Measurements from ENCODE around the gene SERAC1. TPM values are rescaled to one million over a fixed set of nuclear protein-coding genes. Genes with fewer than 3 reads are reported as not detected.
A peak's percentile ranks its signal among the peaks of the same experiment; 100 is the strongest.

SERAC1 gene
- total RNA-seq, 1 donor from 2014 or later: 4.8 TPM

DNA sequence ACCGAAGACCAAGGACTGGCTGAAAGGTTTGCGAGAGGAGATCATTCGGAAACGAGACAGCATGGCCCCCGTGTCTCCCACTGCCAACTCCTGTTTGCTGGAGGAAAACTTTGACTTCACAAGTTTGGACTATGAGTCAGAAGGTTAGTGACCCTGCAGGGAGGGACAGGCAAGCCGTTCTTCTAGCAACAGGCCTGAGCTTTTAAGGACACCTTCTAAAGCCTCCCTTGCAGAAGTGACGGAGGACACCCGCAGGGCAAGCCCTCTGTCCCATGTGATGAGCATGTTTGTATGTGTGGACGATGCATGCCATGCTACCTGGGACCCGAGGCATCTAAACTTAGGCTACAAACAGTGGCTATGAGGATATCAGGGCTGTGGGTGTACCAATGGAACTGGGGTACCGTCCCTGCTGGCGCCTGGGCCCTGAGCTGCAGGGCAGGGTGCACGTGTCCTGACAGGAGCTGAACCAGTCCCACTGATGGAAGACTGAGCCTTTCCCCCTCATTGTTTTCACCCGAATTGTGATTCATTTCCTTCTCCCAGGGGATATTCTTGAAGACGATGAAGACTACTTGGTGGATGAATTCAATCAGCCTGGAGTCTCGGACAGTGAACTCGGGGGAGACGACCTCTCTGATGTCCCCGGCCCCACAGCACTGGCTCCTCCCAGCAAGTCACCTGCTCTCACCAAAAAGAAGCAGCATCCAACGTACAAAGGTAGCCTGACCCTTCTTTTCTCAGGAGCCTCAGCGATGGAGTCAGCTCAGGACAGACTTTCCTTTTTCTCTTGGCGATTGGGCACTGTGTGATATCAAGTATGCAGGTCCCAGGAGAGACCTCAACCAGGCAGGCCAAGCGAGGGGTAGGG is 84.4 kb downstream of the SERAC1 start:
- DNase-seq (ENCODE audit: extremely low read depth, low read depth, low spot score): no peak

DNA sequence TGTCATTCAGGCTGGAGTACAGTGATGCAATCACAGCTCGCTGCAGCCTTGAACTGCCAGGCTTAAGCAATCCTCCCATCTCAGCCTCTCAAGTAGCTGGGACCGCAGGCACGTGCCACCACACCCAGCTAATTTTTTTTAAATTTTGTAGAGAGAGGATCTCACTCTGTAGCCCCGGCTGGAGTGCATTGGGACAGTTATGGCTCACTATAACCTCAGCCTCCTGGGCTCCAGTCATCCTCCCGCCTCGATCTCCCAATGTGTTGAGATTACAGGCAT is 86.5 kb downstream of the SERAC1 start:
- no peak for DNase-seq (ENCODE audit: extremely low read depth, low read depth, low spot score)

DNA sequence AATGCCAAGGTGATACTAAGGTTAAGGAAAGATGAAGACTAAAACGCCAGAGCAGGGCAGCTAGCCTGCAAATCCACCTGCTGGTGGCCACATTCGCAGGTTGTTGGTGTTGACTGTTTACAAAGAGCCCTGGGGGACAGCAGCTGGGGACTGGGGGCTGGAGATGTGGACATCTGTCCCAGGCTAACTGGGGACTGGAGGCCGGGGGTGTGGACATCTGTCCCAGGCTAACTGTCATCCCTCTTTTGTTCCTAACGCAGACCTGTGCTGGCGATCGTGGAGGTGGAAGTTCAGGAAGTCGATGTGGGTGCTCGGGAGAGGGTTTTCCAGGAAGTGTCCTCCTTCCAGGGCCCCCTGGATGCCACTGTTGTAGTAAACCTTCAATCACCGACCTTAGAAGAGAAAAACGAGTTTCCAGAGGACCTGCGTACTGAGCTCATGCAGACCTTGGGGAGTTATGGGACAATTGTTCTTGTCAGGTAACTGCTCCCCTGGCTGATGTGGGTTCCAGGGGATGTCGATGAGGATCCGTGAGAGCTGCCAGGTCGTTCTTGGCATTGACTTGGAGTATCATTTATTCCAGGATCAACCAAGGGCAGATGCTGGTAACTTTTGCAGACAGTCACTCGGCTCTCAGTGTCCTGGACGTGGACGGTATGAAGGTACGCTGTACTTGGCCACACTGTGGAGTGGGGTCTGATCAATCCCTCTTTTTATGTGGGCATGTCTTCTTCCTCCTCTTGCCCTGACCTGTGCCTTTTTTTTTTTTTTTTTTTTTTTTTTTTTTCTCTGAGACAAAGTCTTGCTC is 87.0 kb downstream of the SERAC1 start:
- no peak for DNase-seq (ENCODE audit: extremely low read depth, low read depth, low spot score)

DNA sequence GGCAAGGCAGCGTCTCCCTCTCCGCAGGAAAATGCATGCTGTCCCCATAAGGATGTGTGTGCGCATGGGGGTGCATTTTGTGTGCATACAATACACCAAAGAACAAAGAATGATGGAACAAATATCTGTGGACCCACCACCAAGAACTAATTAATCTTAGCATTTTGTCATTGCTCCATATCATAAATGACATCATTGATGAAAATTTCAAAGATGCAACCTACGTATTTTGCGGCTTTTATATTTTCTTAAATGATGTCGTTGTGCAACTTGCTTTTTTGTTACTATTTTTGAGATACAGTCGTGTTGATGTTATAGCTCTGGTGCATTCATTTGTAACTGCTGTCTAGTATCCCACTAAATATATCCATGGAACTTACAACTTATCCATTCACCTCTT is 89.7 kb downstream of the SERAC1 start:
- DNase-seq (ENCODE audit: extremely low read depth, low read depth, low spot score): no peak

DNA sequence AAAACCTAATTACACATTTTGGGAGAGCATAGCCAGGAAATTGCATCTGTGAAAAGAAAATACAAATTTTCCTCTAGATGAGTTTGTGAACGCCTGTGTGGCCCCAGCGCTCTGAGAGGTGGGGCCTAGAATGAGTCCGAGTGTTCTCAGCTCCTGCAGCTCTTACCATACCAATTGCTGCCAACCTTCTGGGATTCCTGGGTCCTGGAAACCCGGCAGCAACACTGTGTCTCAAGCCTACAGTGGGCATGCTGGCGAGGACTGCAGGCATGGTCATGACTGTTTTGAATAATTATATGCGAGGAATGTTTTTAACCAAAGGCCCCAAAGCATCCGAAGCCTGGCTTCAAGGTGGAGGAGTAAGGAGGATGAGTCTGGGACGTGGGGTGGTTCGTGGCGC is 90.4 kb downstream of the SERAC1 start:
- DNase-seq (ENCODE audit: extremely low read depth, low read depth, low spot score): no peak

DNA sequence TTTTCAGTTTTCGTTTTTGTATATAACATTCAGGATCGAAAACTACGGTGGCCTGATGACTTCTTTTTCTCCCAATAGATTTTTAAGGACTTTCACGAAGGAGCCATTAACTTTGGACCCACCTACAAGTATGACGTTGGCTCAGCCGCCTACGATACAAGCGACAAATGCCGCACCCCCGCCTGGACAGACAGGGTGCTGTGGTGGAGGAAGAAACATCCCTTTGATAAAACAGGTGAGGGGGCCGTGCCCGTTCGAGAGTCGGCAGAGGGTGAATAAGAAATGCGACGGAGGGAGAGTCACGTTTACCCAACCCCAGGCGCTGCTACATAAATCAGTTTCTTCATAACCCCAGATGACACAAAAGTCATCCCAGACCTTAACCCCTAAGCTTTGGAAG is 91.5 kb downstream of the SERAC1 start:
- no peak for DNase-seq (ENCODE audit: extremely low read depth, low read depth, low spot score)

DNA sequence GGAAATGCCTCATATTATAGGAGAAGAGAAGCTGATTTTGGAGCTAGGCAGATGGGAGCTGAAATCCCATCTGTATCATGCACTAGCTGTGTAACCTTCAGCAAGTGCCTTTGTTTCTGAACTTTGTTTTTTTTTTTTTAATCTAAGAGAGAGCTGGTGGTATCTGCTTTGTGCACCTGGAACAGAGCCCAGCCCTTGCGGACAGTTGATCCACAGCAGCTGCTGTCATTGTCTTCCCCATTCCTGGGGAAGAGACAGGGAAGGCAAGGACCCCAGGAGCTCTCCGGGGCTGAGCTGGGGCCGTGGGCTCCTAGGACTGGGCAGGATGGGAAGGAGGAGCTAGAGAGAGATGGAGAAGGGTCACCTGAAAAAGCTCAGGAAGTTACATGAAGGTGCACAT is 94.3 kb downstream of the SERAC1 start:
- no peak for DNase-seq (ENCODE audit: extremely low read depth, low read depth, low spot score)

DNA sequence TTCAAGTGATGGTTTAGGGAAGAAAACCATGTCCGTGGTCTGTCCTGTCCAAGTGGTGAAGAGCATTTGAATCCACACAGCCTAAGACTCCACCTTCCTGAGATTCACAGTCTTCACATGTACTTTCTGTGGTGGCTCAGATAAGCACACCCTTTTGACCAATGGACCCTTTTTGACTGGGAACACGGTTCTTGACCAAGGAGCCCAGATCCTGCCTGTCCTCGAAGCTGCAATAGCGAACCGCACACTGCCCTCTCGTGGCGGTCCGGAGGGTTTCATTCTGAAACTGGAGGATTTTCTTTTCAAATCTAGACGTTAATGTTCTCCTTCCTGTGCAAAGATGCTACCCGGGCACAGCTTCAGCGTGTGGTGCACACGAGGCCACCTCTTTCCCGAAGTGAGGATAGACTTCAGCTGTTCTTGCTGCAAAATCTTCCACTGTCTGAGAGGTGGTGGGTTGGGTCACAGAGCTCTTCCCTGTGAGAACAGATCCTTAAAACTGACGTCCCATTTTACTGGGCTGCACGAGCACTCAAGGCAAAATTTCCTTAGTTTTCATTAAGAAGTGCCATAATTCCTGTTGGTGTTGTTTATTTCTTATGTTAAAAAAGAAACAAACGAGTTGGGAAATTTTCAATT is 95.9 kb downstream of the SERAC1 start:
- DNase-seq (ENCODE audit: extremely low read depth, low read depth, low spot score): no peak

DNA sequence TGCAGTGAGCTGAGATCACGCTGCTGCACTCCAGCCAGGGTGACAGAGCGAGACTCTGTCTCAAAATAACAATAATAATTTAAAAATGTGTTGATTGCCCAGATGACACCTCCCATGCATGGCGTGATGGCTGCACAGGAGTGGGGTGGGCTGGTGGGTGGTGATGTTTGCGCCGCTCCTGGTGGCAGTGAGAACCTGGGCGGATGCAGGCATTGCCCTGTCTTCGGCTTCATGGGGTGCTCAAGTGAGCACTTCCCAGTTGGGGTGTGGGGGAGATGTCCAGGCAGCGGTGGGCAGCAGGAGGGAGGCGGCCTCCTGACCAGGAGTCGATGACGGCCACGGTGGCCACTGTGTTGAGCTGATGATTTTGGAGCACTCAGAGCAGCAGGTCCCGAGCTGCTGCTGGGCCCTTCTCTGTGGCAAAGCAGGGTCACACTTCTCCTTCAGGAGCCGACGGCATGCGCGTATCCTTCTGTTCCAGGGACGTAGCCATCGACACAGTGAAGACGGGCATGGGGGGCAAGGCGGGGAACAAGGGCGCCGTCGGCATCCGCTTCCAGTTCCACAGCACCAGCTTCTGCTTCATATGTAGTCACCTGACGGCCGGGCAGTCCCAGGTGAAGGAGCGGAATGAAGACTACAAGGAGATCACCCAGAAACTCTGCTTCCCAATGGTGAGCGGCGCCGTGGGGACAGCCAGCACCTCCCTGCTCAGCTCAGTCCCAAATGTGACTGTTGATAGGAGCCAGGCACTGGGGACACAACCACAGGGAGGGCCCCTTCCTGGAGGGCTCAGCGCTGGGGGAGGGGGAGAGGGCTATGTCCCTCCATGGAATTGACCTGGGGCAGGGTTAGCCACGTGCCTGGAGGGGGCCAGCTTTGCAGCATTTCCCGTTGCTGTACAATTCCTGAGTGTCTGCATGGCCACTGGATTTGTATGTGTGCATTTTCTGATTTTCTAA is 96.7 kb downstream of the SERAC1 start:
- DNase-seq (ENCODE audit: extremely low read depth, low read depth, low spot score): no peak

DNA sequence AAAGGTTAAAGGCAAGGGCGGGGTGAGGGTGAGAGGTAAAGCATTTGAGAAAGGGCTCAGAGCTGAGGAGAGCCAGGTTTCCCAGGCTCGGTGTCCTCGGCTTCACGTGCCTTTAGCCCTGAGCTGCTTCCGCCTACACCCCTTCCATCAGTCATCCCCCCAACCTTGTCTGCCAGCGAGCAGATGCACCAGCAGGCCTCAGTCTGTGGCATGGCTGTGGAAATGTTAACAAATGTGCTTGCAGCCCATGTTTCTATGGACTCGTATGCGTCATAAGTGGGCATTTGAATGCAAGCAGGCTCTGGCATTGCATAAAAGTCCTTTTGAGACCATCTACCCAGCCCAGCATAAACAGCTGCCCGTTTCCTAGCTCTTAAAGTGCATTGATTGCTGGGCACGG is 97.5 kb downstream of the SERAC1 start:
- DNase-seq (ENCODE audit: extremely low read depth, low read depth, low spot score): no peak

DNA sequence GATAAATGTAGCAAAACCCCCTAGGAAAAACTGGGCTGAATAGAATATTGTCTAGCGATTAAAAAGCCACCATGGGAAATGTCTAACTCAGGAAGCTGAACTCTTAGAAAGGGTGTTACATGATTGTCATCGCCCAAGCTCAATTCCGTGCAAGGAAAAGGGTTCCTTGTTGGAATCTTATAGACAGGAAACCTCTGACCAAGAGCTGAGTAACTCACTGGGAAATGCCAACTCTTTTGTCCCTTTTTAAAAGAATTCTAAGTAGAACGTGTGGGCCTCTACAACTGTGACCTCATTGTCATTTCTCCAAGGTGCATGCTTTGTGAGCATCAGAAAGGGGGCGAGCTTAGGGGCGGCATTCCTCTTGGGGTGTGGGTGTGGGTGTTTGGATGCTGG is 98.3 kb downstream of the SERAC1 start:
- DNase-seq (ENCODE audit: extremely low read depth, low read depth, low spot score): peak; percentile 90

DNA sequence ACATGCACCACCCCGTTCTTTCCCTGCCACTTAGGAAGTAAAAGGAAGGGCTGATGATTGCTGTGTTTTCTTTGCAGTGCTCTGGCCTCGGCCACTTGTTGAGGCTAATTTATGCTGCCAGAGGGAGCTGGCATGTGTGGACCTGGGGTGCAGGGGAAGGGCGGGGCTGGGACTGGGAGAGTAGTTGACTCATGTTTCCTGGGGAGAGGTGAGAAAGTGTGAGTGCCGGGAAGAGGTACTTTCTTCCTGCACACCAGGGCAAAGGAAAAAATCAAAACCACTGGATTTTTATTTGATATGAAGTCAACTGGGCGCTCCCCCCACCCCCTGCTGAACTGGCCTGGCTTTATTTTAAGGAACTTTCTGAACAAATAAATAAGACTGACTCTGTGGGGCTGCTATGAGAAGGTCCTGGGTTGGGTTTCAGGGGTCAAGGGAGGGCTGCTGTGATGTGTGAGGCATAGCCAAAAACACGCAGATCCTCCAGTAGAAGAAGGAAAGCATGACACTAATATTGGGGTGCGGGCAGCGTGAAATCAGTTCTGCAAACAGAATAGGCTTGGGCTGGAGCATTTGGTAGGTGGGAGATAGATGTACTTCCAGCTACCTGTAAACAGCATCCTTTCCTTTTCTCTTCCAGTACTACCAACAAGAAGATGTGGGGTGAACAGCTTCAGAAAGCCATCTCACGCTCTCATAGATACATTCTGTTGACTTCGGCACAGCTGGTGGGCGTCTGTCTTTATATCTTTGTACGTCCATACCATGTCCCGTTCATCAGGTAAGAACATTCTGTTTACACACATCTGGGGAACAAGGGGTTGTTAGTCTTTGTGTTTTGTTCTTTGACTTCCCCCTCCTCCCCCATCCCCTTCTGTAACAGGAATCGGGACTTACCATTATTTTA is 98.9 kb downstream of the SERAC1 start:
- DNase-seq (ENCODE audit: extremely low read depth, low read depth, low spot score): no peak

DNA sequence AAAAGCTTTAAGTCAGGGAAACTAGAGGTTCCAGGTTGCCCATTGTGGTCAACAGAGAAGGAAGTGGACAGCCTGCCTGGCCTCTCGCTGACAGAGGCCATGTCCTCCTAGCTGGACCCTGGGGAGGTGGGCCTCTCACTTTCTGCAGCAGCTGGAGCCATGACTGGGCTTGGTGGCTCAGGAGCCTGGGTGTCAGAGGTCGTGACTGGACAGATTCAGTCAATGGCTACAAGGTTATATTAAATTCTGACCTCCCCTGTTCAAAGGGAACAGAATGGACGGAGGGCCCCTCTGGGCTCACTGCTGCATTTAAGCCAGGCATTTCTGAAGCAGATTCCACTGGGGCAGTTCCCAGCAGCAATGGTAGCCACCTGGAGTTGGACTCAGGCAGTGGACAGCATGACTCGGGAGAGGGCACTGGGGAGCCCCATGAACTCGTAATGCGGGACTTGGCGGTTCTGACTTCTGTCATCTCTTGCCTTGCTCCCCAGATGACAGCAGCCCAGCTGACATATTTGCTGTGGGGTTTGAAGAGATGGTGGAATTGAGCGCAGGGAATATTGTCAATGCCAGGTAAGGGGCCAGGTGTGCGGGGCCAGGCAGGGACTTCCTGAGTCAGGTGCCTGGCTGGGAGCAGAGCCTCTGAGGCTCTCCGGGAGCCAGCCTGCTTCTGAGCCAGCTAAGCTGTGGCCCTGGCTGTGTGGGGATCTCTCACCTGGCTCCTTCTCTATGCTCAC is 99.7 kb downstream of the SERAC1 start:
- no peak for DNase-seq (ENCODE audit: extremely low read depth, low read depth, low spot score)

DNA sequence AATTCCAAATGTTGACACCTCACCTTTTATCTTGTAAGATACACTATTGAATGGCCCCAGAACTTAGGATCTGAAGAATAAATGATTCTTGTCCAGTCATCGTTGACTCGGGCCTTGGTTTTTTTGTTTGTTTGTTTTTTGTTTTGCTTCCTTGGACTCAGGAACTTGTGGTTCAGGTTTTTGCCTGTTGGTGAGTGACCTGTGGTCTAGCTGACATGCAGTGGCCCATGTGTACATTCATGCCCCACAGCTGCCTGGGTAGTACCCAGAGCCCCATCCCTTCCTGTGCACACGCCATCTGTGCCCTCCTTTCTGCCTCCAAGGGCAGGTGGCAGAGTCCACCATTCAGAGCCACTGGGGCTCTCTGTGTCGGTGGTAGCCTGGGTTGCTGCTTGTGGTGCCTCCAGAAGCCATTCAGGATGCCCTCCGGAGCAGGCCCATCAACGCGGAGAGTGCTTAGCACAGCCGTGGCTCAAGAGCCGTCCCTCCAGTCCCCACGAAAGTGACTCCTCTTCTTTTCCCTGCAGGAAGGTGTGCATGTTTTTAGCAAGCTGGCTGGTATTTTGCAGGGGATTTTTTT is 100.5 kb downstream of the SERAC1 start:
- DNase-seq (ENCODE audit: extremely low read depth, low read depth, low spot score): no peak

DNA sequence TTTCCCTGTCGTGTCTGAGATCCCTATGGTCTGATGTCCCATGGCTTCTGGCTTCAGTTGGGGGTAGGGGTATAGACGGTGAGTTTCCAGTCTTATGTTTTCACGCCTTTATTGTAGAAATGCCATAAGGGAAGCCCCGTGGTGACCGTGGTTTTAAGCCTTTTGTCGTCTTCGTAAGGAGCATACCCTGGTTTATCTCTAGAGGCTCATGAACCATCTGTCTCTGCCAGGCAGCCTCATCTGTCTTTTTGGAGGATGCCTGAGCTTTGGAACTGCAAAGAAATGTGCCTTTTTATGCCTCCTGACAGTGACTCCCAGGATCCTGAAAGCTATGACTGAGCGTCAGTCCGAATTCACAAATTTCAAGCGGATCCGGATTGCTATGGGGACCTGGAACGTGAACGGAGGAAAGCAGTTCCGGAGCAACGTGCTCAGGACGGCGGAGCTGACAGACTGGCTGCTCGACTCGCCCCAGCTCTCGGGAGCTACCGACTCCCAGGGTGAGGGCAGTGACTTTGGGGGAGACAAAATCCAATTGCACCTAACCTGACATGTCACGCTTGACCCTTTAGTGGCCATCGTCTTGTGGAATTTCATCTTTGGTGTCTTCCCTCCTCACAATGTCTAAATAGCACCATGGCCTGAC is 101.8 kb downstream of the SERAC1 start:
- DNase-seq (ENCODE audit: extremely low read depth, low read depth, low spot score): no peak

DNA sequence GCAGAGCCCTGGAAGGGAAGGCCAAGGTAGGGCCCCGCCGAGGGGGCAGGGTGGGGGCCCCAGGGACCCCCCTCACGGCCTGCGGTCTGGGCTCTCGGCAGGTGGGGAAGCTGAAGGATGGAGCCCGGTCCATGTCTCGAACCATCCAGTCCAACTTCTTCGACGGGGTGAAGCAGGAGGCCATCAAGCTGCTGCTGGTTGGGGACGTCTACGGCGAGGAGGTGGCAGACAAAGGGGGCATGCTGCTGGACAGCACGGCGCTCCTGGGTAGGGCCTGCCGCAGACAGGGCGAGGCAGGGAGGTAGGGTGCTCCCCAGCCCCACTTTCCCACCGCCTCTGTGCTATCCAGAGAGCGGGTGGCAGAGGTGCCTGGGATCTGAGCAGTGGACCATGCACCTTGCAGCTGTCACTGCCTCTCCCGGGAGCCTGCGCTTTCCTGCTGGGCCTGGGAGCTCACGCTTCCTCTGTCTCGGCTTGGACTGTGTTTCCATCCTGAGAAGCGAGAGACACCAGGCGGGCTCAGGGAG is 103.3 kb downstream of the SERAC1 start:
- no peak for DNase-seq (ENCODE audit: extremely low read depth, low read depth, low spot score)

DNA sequence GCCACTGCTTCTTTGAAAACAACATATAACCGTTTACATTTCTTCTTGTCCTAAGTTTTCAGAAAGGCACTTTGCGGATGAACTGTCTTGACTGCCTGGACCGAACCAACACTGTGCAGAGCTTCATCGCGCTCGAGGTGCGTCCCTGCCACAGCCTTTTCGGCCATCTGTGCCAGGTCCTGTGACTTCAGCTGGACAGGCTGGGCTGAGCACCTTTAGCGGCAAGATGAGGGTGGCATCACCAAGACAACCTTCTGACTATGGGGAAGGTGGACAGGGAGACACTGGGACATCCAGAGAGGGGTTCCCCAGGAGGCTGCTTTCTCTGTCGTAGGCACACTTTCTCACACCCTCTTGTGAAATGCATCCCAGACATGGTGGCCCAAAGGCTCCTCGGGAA is 104.3 kb downstream of the SERAC1 start:
- no peak for DNase-seq (ENCODE audit: extremely low read depth, low read depth, low spot score)

Data from glomerular endothelial cell (primary cell).